D721Med (cell line): ENCODE results near the gene RHBDL3.
A peak's percentile ranks its signal among the peaks of the same experiment; 100 is the strongest.
"Not testable (repeated sequence)": the region's sequence is repeated elsewhere in the genome, so short reads cannot be mapped to it uniquely, and the experiment has no call there.

Experiments used
- DNase-seq: peaks from one replicate; pipeline ENCODE4 v3.0.0; 2011; ENCODE audit warnings: low spot score; ENCODE audit not compliant: insufficient read length
- FAIRE-seq: peaks from 2 replicates; lab custom pipeline; 2011; peaks lifted over from hg19 to GRCh38; lab: Jason Lieb, UNC
- CTCF ChIP-seq: IDR thresholded peaks from 2 replicates; pipeline ENCODE4 v1.5.1; 2012; ENCODE audit warnings: mild to moderate bottlenecking, control low read depth; ENCODE audit not compliant: insufficient read depth; ENCODE audit errors: missing control alignments

The RHBDL3 gene

GRCh38 chr17:32319548-32319905 is 53.9 kb downstream of the RHBDL3 start:
- no peak for DNase-seq
- TF ChIP-seq CTCF = peak; percentile 99
- no peak for FAIRE-seq

- DNase-seq, FAIRE-seq: not testable (repeated sequence)
These were observed 54.4 kb downstream of the RHBDL3 start for GRCh38 chr17:32320080-32320479.

GRCh38 chr17:32320847-32321246 is 55.2 kb downstream of the RHBDL3 start:
- FAIRE-seq (no peak), DNase-seq (no peak)
- no peak for TF ChIP-seq CTCF

GRCh38 chr17:32323046-32323445 is 57.4 kb downstream of the RHBDL3 start:
- DNase-seq (no peak), FAIRE-seq (no peak)
- no peak for TF ChIP-seq CTCF

GRCh38 chr17:32323811-32324491 is 58.3 kb downstream of the RHBDL3 start:
- FAIRE-seq = no peak
- DNase-seq = no peak
- no peak for TF ChIP-seq CTCF

- no peak for DNase-seq
- no peak for TF ChIP-seq CTCF
- FAIRE-seq = no peak
These were observed 62.3 kb downstream of the RHBDL3 start for GRCh38 chr17:32327911-32328310.

- FAIRE-seq (no peak), DNase-seq (no peak)
- no peak for TF ChIP-seq CTCF
These were observed 64.5 kb downstream of the RHBDL3 start for GRCh38 chr17:32330147-32330546.
